ENCODE results near the gene PDE8B.

PDE8B gene

DNA sequence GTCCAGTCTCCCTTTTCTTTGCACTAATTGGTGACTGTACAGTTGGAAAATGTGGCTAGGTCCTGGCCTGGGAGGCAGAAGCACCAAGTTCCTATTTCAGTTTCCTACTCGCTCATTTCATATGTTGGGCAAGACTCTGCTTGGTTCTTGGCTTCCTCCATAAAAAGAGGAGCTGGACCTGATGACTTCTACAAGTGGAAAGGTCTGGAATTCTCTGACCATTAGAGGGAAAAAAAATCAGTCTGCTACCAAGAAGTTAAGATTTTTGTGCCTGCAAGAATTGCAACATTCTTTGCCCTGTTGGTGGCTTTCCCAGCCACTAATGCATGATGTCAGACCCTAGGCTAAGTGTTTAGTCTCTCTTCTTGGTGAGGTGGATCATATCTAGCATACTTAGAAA, 190.2 kb downstream of the PDE8B start:
- TF ChIP-seq, protein P1, sequence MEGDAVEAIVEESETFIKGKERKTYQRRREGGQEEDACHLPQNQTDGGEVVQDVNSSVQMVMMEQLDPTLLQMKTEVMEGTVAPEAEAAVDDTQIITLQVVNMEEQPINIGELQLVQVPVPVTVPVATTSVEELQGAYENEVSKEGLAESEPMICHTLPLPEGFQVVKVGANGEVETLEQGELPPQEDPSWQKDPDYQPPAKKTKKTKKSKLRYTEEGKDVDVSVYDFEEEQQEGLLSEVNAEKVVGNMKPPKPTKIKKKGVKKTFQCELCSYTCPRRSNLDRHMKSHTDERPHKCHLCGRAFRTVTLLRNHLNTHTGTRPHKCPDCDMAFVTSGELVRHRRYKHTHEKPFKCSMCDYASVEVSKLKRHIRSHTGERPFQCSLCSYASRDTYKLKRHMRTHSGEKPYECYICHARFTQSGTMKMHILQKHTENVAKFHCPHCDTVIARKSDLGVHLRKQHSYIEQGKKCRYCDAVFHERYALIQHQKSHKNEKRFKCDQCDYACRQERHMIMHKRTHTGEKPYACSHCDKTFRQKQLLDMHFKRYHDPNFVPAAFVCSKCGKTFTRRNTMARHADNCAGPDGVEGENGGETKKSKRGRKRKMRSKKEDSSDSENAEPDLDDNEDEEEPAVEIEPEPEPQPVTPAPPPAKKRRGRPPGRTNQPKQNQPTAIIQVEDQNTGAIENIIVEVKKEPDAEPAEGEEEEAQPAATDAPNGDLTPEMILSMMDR (IDR thresholded peaks at IDR 0.05; ENCODE audit: control extremely low read depth, extremely low read depth, low read depth, missing control alignments), result no peak
- POLR2A ChIA-PET, result no interaction called here
- CTCF ChIA-PET, result no interaction called here
- no peak for DNase-seq (ENCODE audit: extremely low spot score)

DNA sequence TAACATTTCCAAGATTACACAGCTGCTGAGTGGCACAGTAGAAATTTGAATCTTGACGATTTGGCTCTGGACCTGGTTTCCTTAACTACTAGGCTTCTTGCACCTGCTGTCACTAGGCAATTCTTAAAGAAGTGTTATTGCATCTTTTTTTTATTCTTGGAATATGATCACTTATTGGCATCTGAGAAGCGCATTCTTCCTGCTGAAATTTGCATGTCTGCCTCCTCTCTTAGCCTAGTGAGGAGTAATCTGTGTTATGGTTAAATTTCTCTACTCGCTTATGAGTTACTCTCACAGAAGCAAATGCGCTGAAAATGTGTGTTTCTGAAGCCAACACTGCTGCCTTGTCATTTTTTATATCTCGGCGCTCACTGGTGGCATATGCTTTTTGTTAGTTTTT, 192.3 kb downstream of the PDE8B start:
- POLR2A ChIA-PET, result no interaction called here
- TF ChIP-seq, protein P1 (IDR thresholded peaks at IDR 0.05; ENCODE audit: control extremely low read depth, extremely low read depth, low read depth, missing control alignments), result no peak
- CTCF ChIA-PET, result no interaction called here
- no peak for DNase-seq (ENCODE audit: extremely low spot score)

DNA sequence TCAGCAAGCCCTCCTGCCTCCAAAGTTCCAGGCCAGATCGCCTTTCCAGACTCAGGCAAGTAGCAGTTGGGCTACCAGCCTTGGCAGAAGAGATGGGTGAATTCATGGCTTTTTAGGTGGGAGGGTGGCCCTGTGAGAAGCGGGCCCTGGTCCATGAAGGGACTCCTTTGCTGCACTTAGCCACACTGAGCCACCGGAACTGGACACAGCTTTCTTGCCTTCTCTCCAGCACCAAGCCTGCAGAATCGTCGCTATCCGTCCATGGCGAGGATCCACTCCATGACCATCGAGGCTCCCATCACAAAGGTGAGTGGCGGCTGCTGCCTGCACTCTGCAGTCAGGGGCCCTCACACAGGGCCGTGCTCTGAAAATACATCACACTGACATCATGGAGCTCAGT, 196.7 kb downstream of the PDE8B start:
- POLR2A ChIA-PET, result no interaction called here
- CTCF ChIA-PET, result interaction anchor here (1.2 to 5.0 kb wide), 3 partner anchors 10 to 16 kb away, joined by 3 to 18 read pairs (median 4); no protein-coding TSS in a partner anchor
- no peak for DNase-seq (ENCODE audit: extremely low spot score)
- TF ChIP-seq, protein P1 (IDR thresholded peaks at IDR 0.05; ENCODE audit: control extremely low read depth, extremely low read depth, low read depth, missing control alignments), result no peak

DNA sequence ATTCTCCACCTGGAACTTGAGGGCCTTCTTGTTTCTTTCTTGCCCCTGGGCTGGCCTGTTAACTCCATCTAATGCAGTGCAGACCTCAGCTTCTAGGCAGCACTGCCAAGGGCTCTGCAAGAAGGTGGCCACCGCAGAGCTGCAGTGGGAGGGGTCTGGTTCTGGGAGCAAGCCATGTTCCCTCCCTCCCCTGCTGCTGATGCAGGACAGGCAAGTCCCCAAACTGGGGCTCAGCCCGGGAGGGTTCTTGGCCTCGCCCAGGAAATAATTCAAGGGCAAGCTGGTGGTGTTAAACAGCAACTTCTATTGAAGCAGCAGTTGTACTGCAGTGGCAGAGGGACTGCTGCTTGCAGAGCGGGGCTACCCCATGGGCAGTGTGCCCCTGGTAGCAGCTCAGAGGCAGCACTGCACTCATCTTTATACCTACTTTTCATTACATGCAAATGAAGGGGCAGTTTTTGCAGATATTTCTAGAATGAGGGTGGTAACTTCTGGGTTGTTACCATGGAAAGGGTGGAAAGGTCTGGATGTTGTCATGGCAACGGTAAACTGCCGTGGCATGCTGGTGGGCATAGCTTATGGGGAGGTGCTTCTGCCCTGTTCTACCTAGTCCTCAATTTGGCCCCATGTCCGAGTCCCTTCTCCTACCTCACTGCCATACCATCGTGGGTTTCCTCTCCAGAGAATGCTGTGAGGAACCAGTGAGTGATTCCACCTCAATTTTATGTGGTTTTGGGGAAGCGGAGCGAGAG, 199.6 kb downstream of the PDE8B start:
- ChIA-PET POLR2A (no interaction called here), CTCF (no interaction called here)
- no peak for DNase-seq (ENCODE audit: extremely low spot score)
- TF ChIP-seq, protein P1 (IDR thresholded peaks at IDR 0.05; ENCODE audit: control extremely low read depth, extremely low read depth, low read depth, missing control alignments), result no peak

DNA sequence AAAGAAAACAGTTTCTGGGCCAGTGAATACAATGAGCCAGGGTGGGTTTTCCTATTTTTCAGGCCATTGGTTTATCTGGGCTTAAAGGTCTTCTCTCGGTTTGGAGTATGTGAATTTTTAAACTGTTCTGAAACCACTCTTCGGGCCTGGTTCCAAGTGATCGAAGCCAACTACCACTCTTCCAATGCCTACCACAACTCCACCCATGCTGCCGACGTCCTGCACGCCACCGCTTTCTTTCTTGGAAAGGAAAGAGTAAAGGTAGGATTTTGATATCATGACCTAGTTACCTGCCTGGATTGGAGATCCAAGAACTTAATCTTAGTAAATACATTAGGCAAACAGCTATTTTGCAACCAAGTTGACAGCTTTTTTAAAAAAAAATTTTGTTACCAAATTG, 202.6 kb downstream of the PDE8B start:
- POLR2A ChIA-PET, result no interaction called here
- CTCF ChIA-PET, result no interaction called here
- DNase-seq (ENCODE audit: extremely low spot score), result no peak
- TF ChIP-seq, protein P1 (IDR thresholded peaks at IDR 0.05; ENCODE audit: control extremely low read depth, extremely low read depth, low read depth, missing control alignments), result no peak

DNA sequence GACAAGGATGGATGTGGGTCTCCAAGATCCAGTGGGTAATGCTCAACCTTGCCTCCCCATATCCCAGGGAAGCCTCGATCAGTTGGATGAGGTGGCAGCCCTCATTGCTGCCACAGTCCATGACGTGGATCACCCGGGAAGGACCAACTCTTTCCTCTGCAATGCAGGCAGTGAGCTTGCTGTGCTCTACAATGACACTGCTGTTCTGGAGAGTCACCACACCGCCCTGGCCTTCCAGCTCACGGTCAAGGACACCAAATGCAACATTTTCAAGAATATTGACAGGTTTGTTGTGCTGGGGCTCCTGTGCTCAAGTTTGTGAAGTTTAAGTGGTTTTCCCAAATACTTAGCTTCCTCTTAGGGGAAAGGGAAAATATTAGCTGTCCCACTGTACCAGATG, 207.7 kb downstream of the PDE8B start:
- TF ChIP-seq, protein P1 (IDR thresholded peaks at IDR 0.05; ENCODE audit: control extremely low read depth, extremely low read depth, low read depth, missing control alignments), result no peak
- no peak for DNase-seq (ENCODE audit: extremely low spot score)
- ChIA-PET POLR2A (no interaction called here), CTCF (interaction anchor here (0.7 to 3.4 kb wide), 2 partner anchors 9 to 12 kb away, joined by 3 to 18 read pairs; no protein-coding TSS in a partner anchor)

Data from GM10248 (cell line).